WTC11 (cell line): ENCODE results near the gene TMPRSS13. TPM values are rescaled to one million over a fixed set of nuclear protein-coding genes. Genes with fewer than 3 reads are reported as not detected.
A peak's percentile ranks its signal among the peaks of the same experiment; 100 is the strongest.

ENCODE experiments used
- ATAC-seq: fragments of 200-7000 bp; cut with Tn5 transposase; 2 replicates; pipeline ENCODE4 v1.10.0; 2021; ENCODE audit warnings: mild to moderate bottlenecking, moderate library complexity
- CTCF ChIA-PET: fragments of 300-600 bp; sonication (Branson Sonifier 250); formaldehyde crosslinking; loops from one replicate; lab custom pipeline; 2021; ENCODE audit warnings: antibody characterized with exemption; lab: Charles Lee
- POLR2A ChIA-PET: fragments of 350-600 bp; sonication (Branson Sonifier 250); formaldehyde crosslinking; loops from one replicate; lab custom pipeline; 2021; ENCODE audit warnings: antibody characterized with exemption; lab: Charles Lee
- DNase-seq: peaks from one replicate; pipeline ENCODE4 v3.0.0; 2021; ENCODE audit warnings: low spot score
- H3K27ac Mint-ChIP-seq: 2 replicates; pipeline ENCODE4 v1.8.0; 2021; ENCODE audit warnings: mixed read lengths
- H3K27me3 Mint-ChIP-seq: 2 replicates; pipeline ENCODE4 v1.8.0; 2021; ENCODE audit warnings: low read depth, mild to moderate bottlenecking, moderate library complexity, mixed read lengths
- H3K36me3 Mint-ChIP-seq: 2 replicates; pipeline ENCODE4 v1.8.0; 2021; ENCODE audit warnings: mixed read lengths
- H3K4me1 Mint-ChIP-seq: 2 replicates; pipeline ENCODE4 v1.8.0; 2022; ENCODE audit warnings: mixed read lengths
- H3K4me3 Mint-ChIP-seq: 2 replicates; pipeline ENCODE4 v1.8.0; 2021; ENCODE audit warnings: mild to moderate bottlenecking, moderate library complexity, mixed read lengths
- H3K9me3 Mint-ChIP-seq: 2 replicates; pipeline ENCODE4 v1.8.0; 2021; ENCODE audit warnings: mixed read lengths
- HMGA2 ChIP-seq: fragments of 250-450 bp; sonication (Bioruptor Pico); IDR thresholded peaks from 2 replicates; pipeline ENCODE4 v1.4.0; 2021; ENCODE audit warnings: mild to moderate bottlenecking, moderate library complexity
- MXD4 ChIP-seq: fragments of 250-450 bp; sonication (Bioruptor Pico); IDR thresholded peaks from 2 replicates; pipeline ENCODE4 v1.8.0; 2021; ENCODE audit warnings: mild to moderate bottlenecking, moderate library complexity, borderline replicate concordance
- RORB ChIP-seq: fragments of 250-450 bp; sonication (Bioruptor Pico); IDR thresholded peaks from 2 replicates; pipeline ENCODE4 v1.9.0; 2021; ENCODE audit warnings: mild to moderate bottlenecking
- SOX15 ChIP-seq: fragments of 250-450 bp; sonication (Bioruptor Pico); IDR thresholded peaks from 2 replicates; pipeline ENCODE4 v1.9.0; 2021; ENCODE audit warnings: mild to moderate bottlenecking
- TCF7 ChIP-seq: sonication (generic); formaldehyde crosslinking; IDR thresholded peaks from 2 replicates; pipeline ENCODE4 v1.8.0; 2022; ENCODE audit warnings: mild to moderate bottlenecking, low read depth, missing genetic modification reagents, moderate library complexity
- ZNF423 ChIP-seq: fragments of 250-450 bp; sonication (Bioruptor Pico); IDR thresholded peaks from 2 replicates; pipeline ENCODE4 v2.1.2; 2022; ENCODE audit warnings: mild to moderate bottlenecking, moderate library complexity
- ZNF512 ChIP-seq: sonication (generic); formaldehyde crosslinking; IDR thresholded peaks from 2 replicates; pipeline ENCODE4 v1.8.1; 2022; ENCODE audit warnings: missing genetic modification reagents, borderline replicate concordance
- ZNF532 ChIP-seq: fragments of 250-450 bp; sonication (Bioruptor Pico); IDR thresholded peaks from 2 replicates; pipeline ENCODE4 v1.9.0; 2021; ENCODE audit warnings: mild to moderate bottlenecking, borderline replicate concordance
- total RNA-seq: library from RNA; stranded (reverse); gene quantifications from 3 replicates; pipeline ENCODE4 v1.2.3, GENCODE V29; 2021

The TMPRSS13 gene
- total RNA-seq, 1 experiment from 2014 or later, result 0.63 TPM

DNA sequence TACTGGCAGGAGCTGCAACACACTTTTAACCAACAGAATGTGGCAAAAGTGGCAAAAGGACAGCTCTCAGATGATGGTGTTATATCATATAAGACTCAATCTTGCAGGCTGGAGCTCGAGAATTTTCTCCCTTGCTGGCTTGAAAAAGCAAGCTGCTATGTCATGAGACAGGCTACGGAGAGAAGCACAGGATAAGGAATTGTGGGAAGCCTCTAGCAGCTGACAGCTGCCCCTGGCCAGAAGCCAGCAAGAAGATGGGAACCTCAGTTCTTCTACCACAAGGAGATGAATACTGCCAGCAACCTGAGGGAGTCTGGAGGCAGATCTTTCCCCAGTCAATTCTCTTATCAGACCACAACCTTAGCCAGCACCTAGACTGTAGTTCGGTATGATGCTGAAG is 77.3 kb downstream of the TMPRSS13 start (continued):
- TF ChIP-seq ZNF512 (CRISPR knock-in tag) (no peak), RORB (no peak), MXD4 (CRISPR knock-in tag) (no peak), SOX15 (CRISPR knock-in tag) (no peak), TCF7 (CRISPR knock-in tag) (no peak), HMGA2 (no peak)
- TF ChIP-seq, all 79 proteins: peak for 0

- Mint-ChIP-seq H3K27ac (no peak overlapping the region), H3K27me3 (peaks cover 2% of the 10 kb centered on the region; the same call in 1 of the 2 replicates), H3K4me1 (peaks cover 25% of the 10 kb centered on the region), H3K36me3 (peaks cover 8% of the 10 kb centered on the region), H3K9me3 (peaks cover 13% of the 10 kb centered on the region), H3K4me3 (no peak overlapping the region)
- 0 out of 2 replicates have a peak, but pooled peaks have one; percentile 5 for TF ChIP-seq ZNF423 (CRISPR knock-in tag)
- TF ChIP-seq ZNF532, result no peak
- peak; percentile 61 for ATAC-seq
- ChIA-PET POLR2A (no interaction called here), CTCF (interaction anchor here (0.8 to 3.3 kb wide), 5 partner anchors 10 to 202 kb away, joined by 3 to 9 read pairs (median 4); no protein-coding TSS in a partner anchor)
- DNase-seq, result no peak
Observed at GRCh38 chr11:117851106-117851505, 78.1 kb downstream of the TMPRSS13 start.

Other genes with a start within 250 kb of the TMPRSS13 start
- 0.25 to 0.90 TPM (median 0.82 TPM) in 3 replicates for gene DSCAML1, start 132.2 kb downstream of the TMPRSS13 start, total RNA-seq
- 1.4 to 2.1 TPM (median 1.6 TPM) in 3 replicates for gene FXYD2, start 104.7 kb downstream of the TMPRSS13 start, total RNA-seq
- 26.2 to 31.6 TPM (median 30.1 TPM) in 3 replicates for gene FXYD6, start 52.7 kb downstream of the TMPRSS13 start, total RNA-seq
- 0.41 to 0.74 TPM (median 0.71 TPM) in 3 replicates for gene IL10RA, start 57.0 kb upstream of the TMPRSS13 start, total RNA-seq
- 1.1 to 1.4 TPM (median 1.4 TPM) in 3 replicates for gene TMPRSS4, start 147.7 kb upstream of the TMPRSS13 start, total RNA-seq
- gene SMIM35, start 157.6 kb upstream of the TMPRSS13 start, total RNA-seq, result not detected in 3 replicates
- 3.5 to 4.5 TPM (median 4.4 TPM) in 3 replicates for gene SCN4B, start 223.4 kb upstream of the TMPRSS13 start, total RNA-seq
- gene SCN2B, start 247.2 kb upstream of the TMPRSS13 start, total RNA-seq, result 0.16 to 0.37 TPM (median 0.20 TPM) in 3 replicates